ENCODE measurements around the gene AMOTL1. TPM values are rescaled to one million over a fixed set of nuclear protein-coding genes. Genes with fewer than 3 reads are reported as not detected.

AMOTL1 gene
- 39.0 TPM for total RNA-seq

DNA sequence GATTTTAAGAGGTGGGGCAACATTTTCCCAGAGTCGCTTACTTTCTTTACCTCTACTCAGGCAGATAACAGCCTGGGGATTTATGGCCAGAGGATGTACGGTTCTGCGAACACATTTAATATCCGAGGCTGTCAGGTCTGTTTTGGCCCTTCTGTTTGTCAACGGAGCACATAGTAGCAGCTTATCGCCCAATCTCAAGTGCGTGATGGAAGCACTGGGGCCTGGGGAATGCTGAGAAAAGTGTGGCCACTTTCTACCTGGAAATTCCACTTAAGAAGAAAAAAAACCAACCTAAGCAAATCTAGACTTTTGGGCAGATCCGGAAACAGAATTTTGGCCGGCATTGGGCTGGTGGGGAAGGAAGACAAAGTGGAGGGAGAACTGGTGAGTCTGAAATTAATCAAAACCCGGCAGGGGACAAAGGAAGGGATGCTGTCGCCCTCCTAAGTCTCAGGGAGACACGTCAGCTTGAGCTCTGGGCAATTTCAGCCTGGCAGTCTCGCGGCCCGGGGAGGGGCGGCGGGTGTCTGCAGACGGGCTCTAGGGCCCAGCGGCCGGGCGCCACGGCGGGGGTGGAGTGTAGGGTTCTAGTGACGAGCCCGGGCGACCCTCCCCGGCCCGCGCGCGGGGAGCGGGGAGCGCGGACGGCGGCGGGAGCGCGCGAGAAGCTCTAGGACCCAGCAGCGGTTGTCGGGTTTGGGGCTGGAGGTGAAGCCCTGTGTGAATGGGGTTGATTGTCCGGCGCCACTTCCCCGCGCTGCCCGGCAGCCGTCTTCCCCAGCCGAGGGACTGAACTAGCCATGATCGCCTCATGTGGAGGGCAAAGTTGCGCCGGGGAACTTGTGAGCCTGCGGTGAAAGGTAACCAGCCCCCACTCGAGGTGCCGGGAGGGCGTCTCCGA, at the start of gene AMOTL1:
Gene AMOTL1, plus strand, starts transcription at position 656 of the 901 bp plus-strand sequence. Its CDS starts 156 bp downstream, at position 812.

Other genes with a start within 250 kb of the AMOTL1 start
- 6.9 TPM for gene FUT4, start 224.4 kb upstream of the AMOTL1 start, total RNA-seq
- gene PIWIL4, start 201.0 kb upstream of the AMOTL1 start, total RNA-seq, result 5.5 TPM
- gene CWC15, start 205.2 kb downstream of the AMOTL1 start, total RNA-seq, result 56.3 TPM
- 2.5 TPM for gene KDM4D, start 205.4 kb downstream of the AMOTL1 start, total RNA-seq

Measured in diencephalon (tissue), 1 donor.